DOHH2 (cell line): ENCODE results near the gene SLC1A3.

Experiments used
- H3F3A ChIP-seq: fragments of 200-600 bp; sonication (generic), shearing (Covaris generic); 2 replicates; pipeline ENCODE4 v1.6.0; 2016; ENCODE audit warnings: antibody characterized with exemption, mild to moderate bottlenecking; ENCODE audit not compliant: control insufficient read depth, insufficient read depth
- H3K27ac ChIP-seq: fragments of 200-600 bp; sonication (generic); 2 replicates; pipeline ENCODE4 v1.5.1; 2014; ENCODE audit warnings: low read depth, mild to moderate bottlenecking, low read length, moderate library complexity
- H3K27me3 ChIP-seq: fragments of 200-600 bp; sonication (generic); 2 replicates; pipeline ENCODE4 v1.6.1; 2014; ENCODE audit warnings: mild to moderate bottlenecking, low read length, mixed read lengths; ENCODE audit not compliant: control insufficient read depth
- H3K36me3 ChIP-seq: fragments of 200-600 bp; sonication (generic); 2 replicates; pipeline ENCODE4 v1.6.1; 2014; ENCODE audit warnings: mild to moderate bottlenecking, low read length, moderate library complexity, mixed read lengths; ENCODE audit not compliant: control insufficient read depth
- H3K4me1 ChIP-seq: fragments of 200-600 bp; sonication (generic); 2 replicates; pipeline ENCODE4 v1.6.1; 2014; ENCODE audit warnings: mild to moderate bottlenecking, low read length, mixed read lengths; ENCODE audit not compliant: control insufficient read depth
- H3K4me2 ChIP-seq: fragments of 200-600 bp; sonication (generic); 2 replicates; pipeline ENCODE4 v1.6.0; 2014; ENCODE audit warnings: mild to moderate bottlenecking, low read length, moderate library complexity
- H3K4me3 ChIP-seq: fragments of 200-600 bp; sonication (generic); 2 replicates; pipeline ENCODE4 v1.5.1; 2014; ENCODE audit warnings: mild to moderate bottlenecking, low read length, mixed read lengths
- H3K79me2 ChIP-seq: fragments of 200-600 bp; sonication (generic); 2 replicates; pipeline ENCODE4 v1.6.1; 2014; ENCODE audit warnings: mild to moderate bottlenecking, low read length, mixed read lengths; ENCODE audit not compliant: control insufficient read depth
- H3K9me2 ChIP-seq: fragments of 200-600 bp; sonication (generic); replicated peaks from 2 replicates; pipeline ENCODE4 v1.6.1; 2014; ENCODE audit warnings: mild to moderate bottlenecking, low read length, mixed read lengths; ENCODE audit not compliant: control insufficient read depth
- H3K9me3 ChIP-seq: fragments of 200-600 bp; sonication (generic); 2 replicates; pipeline ENCODE4 v1.6.1; 2014; ENCODE audit warnings: antibody characterized with exemption, low read length, mixed read lengths; ENCODE audit not compliant: control insufficient read depth, insufficient read depth
- H4K20me1 ChIP-seq: fragments of 200-600 bp; sonication (generic); 2 replicates; pipeline ENCODE4 v1.6.0; 2014; ENCODE audit warnings: low read depth, mild to moderate bottlenecking, antibody characterized with exemption, low read length, moderate library complexity; ENCODE audit not compliant: control insufficient read depth, insufficient read depth
- CTCF ChIP-seq: fragments of 200-600 bp; sonication (generic); IDR thresholded peaks from one replicate; pipeline ENCODE4 v1.5.1; 2014; ENCODE audit warnings: antibody characterized with exemption, mild to moderate bottlenecking, low read depth, low read length; ENCODE audit not compliant: poor library complexity, severe bottlenecking
- EZH2phosphoT487 ChIP-seq: fragments of 200-600 bp; sonication (generic); IDR thresholded peaks from 2 replicates; pipeline ENCODE4 v1.6.1; 2017; ENCODE audit warnings: borderline replicate concordance, mild to moderate bottlenecking, antibody characterized with exemption, low read length, moderate library complexity, mixed read lengths

Gene SLC1A3

DNA sequence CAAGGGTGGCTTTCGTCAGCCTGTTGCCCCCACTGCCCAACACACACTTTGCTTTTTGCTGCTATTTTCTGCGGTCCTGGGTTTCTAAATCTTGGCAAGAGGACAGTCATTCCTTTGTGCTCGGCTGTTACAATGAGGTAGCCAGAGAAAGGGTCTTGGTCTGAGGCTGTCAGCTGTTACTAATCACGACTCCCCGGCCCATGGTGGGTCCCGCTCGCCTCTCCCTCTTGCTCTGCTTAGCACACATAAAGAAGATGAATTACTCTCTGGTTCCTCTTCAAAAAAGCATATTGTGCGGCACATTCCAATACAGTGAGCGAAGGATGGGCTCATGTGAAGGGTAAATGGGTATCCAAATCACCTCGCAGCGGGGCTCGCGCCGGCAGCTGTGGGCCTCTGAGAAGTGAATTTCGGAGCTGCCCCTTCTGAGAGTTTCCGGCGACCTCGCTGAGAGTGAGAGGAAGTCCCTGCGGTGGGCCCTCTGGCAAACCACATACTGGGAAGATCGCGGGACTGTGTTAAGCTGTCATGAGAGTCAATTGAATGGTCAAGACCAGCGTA lies 56.0 kb downstream of the SLC1A3 start:
- TF ChIP-seq CTCF (no peak), EZH2phosphoT487 (no peak)
- Histone ChIP-seq H3K27ac (no peak overlapping the region), H3K4me1 (no peaks in the 10 kb centered on the region), H3K9me3 (no peaks in the 10 kb centered on the region), H3K79me2 (no peaks in the 10 kb centered on the region), H3F3A (no peaks in the 10 kb centered on the region), H3K4me3 (no peak overlapping the region), H4K20me1 (no peaks in the 10 kb centered on the region), H3K4me2 (no peak overlapping the region), H3K27me3 (no peaks in the 10 kb centered on the region), H3K9me2 (no peaks in the 10 kb centered on the region), H3K36me3 (no peaks in the 10 kb centered on the region)

DNA sequence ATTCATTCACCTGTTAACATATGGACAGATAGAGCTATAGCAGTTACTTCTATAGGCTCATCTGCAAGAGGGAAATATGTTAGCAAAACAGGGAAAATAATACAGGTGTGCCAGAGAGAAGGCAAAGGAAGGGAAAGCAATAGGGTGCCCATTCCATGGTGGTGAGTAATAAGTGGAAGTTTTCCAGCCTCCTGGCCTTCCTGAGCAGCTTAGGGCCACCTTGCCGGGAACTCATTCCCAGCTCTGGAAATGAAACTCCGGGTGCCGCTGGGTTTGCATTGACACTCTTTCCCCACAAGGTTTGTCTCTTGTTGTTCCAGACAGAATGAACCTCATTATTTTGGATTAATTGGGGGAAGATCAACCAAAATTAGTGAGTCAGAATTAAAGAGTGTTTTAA lies 58.4 kb downstream of the SLC1A3 start:
- Histone ChIP-seq H4K20me1 (no peaks in the 10 kb centered on the region), H3K9me3 (no peaks in the 10 kb centered on the region), H3K79me2 (no peaks in the 10 kb centered on the region), H3K4me1 (no peaks in the 10 kb centered on the region), H3K4me2 (no peak overlapping the region), H3K27me3 (no peaks in the 10 kb centered on the region), H3K36me3 (no peaks in the 10 kb centered on the region), H3K4me3 (no peak overlapping the region), H3K27ac (no peak overlapping the region), H3K9me2 (no peaks in the 10 kb centered on the region), H3F3A (no peaks in the 10 kb centered on the region)
- no peak for TF ChIP-seq CTCF
- no peak for TF ChIP-seq EZH2phosphoT487

DNA sequence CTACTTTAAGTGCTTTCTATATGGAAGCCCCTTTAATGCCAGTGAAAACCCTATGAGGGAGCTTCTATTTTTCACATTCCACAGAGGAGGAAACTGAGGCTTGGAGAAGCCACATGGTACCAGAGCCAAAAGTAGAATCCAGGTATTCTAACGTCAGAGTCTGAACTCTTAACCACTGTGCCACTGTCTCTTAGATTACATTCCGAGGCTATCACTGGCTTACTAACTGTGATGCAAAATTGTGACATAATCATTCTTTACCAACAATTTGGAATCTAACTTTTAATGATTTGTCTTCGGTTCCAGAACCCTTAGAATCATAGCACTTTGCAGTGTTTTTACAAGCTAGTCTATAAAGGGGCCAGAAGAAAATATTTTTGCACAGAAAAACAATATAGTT lies 59.2 kb downstream of the SLC1A3 start:
- Histone ChIP-seq H4K20me1 (no peaks in the 10 kb centered on the region), H3K79me2 (no peaks in the 10 kb centered on the region), H3K4me3 (no peak overlapping the region), H3K4me1 (no peaks in the 10 kb centered on the region), H3F3A (no peaks in the 10 kb centered on the region), H3K27ac (no peak overlapping the region), H3K27me3 (no peaks in the 10 kb centered on the region), H3K36me3 (no peaks in the 10 kb centered on the region), H3K4me2 (no peak overlapping the region), H3K9me2 (no peaks in the 10 kb centered on the region), H3K9me3 (no peaks in the 10 kb centered on the region)
- TF ChIP-seq EZH2phosphoT487 (no peak), CTCF (no peak)
